D341Med (cell line): ENCODE results near the gene ENPP7.
A peak's percentile ranks its signal among the peaks of the same experiment; 100 is the strongest.

ENCODE experiments used
- DNase-seq: peaks from one replicate; pipeline ENCODE4 v3.0.0; 2012; ENCODE audit warnings: low spot score

The ENPP7 gene

DNA sequence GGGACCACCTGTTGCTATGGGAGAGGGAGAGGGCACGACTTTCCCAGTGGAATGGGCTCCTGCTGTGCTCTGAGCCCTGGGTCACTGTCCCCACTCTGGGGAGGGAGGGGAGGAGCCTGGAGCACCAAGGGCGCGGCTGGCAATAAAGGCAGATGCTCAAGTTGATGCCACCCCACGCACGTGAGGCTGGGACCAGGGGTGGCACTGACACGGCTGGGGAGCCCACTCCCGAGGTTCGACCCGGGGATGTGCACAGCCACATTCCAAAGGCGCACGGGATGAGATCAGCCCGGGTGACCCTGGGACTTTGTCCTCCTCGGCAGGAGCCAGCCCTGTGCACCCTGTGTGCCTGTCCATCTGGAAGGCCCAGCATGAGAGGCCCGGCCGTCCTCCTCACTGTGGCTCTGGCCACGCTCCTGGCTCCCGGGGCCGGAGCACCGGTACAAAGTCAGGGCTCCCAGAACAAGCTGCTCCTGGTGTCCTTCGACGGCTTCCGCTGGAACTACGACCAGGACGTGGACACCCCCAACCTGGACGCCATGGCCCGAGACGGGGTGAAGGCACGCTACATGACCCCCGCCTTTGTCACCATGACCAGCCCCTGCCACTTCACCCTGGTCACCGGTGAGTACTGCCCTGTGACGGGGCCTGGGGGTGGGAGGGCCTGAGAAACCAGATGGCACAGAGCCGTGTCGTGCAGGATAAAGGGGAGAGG, at the start of gene ENPP7:
Gene ENPP7 (plus strand): TSS at position 175 of the 715 bp plus-strand sequence. CDS start 197 bp downstream, at position 372.
- no peak for DNase-seq

DNA sequence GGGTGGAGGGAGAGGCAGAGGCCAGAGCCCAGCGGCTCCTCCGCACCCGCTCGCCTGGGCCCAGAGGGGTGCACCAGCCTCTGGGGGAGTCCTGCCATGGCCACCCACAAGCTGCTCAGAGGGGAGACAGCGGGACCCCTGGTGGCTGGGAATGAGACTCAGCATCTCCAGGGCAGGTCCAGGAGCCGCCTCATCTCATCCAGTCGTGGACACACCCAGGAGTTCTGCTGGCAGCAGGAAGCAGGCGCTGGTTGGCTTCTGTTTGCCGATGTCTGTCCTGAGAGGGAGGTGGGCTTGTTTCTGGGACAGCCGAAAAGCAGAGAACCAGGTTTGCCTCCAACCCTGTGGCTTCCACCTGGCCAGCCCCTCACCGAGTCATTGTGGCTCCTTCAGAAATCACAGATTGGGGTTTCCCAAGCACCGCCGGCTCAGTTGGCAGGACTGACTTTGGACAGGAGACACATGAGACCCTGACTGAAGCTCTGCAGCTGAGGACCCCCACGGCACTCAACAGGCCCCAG, 49.6 kb upstream of the ENPP7 start:
- DNase-seq = no peak

GRCh38 chr17:79681628-79682261, 49.0 kb upstream of the ENPP7 start:
- no peak for DNase-seq

DNA sequence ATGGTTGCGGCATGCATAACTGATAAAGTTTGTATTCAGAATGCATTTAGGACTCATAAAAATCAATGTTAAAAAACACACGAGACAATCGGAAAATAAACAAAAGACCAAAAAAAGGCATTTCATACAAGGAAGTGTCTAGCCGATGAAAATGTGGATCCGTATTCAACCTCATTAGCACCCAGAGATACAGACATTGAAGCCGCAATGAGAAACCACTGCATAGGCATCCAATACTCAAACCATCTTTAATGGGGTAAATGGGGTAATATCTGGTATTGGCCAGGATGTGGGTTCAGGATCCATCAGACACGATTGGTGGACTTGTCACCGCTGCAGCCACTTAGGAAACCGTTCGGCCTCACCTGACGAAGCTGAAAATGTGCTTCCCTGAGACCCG, 47.4 kb upstream of the ENPP7 start:
- DNase-seq = no peak

- no peak for DNase-seq
These were observed 46.4 kb upstream of the ENPP7 start for GRCh38 chr17:79684132-79684985.

DNA sequence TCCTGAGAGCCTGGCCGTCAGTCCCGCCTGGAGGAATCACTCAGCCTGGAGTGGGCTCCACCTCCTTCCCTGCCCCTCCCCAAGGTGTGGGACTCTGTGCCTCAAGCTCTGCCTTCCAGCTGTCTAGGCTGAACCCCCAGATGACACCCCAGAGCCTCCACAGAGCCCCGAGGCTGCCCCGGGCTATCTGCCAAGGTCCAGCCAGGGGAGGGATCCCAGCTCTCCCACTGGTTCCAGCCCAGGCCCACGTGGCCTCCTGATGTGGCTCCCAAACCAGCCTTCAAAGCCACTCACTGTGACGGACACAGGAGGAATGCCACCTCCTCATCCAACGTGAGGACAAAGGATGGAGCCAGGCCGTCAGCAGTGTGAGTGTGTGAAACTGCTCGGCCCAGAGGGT, 45.6 kb upstream of the ENPP7 start:
- no peak for DNase-seq

GRCh38 chr17:79686476-79686875, 44.3 kb upstream of the ENPP7 start:
- DNase-seq = no peak

GRCh38 chr17:79690466-79690865, 40.3 kb upstream of the ENPP7 start:
- no peak for DNase-seq

DNA sequence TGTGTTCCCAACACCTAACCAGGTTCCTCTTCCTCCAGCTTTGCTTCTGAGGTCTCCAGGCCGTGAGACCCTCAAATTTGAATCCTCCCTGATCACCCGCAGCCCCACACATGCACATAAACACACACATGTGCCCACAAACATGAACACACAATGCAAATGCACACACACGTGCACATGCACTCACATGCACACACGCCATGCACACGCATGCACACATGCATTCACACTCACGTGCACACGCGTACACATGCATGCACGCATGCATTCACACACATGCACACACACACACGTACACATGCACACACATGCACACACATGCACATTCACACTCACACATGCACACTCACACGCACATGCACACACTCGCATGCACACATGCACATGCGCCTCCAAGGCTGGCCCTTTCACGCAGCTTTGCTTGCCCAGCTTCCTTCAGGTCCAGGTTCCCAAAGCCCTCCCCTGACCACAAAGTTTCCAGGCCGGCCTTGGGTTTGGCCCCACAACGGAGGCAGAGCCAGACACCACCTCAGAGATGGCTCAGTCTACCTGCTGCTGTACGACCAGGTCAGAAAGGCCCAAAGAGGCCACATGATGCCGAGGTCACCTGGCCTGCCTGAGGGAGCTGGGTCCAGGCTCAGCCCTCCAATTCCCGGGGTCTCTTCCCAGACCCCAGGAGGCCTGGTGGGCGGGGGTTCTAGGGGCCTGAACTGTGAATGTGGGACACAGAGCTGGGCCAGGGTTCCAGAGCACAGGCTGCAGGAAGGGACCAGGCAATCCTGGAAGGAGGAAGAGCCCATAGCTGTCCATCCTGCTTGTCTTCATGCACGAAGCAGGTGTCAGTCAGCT, 39.5 kb upstream of the ENPP7 start:
- no peak for DNase-seq

DNA sequence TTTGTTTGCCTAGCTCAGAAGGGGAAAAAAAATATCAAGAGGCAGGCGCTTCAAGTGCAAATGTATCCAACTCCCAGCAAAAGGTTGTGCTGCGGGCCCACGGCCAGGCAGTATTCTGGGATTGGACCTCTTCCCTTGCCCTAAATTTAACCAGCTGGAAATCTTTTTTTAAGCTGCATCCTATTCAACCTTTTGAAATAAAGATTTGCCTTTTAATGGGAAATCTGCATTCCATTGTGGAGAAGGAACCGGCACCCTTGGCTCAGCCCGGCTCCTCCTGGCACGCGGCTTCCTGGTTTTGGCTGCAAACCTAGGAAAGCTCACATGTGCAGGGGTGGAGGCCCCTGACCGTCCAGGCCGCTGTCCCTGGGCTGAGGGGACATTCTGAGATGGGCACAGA, 38.8 kb upstream of the ENPP7 start:
- no peak for DNase-seq

- DNase-seq = no peak
These were observed 37.3 kb upstream of the ENPP7 start for GRCh38 chr17:79693419-79693818.

DNA sequence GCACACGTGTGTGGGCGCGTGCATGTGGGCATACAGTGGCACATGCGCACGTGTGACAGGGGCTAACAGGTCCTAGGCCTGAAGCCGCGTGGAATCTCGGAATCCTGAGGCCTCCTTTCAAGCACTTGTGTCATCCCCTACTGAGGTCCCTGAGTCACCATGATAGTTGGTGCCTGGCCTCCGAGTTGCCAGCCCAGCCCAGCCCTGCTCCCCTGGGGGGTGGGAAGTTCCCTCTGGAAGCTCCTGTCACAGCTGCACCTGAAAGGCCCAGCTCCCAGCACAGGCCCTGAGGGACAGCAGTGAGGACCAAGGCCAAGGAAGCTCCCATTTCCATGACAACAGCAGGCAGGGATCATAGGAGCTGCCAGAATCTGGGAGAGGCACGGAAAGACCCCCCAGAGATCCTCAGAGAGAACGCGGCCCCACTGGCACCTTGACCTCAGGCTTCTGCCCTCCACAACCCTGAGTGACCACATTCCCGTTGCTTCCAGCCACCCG, 35.4 kb upstream of the ENPP7 start:
- no peak for DNase-seq

- no peak for DNase-seq
These were observed 34.7 kb upstream of the ENPP7 start for GRCh38 chr17:79695797-79696609.

- DNase-seq = no peak
These were observed 34.1 kb upstream of the ENPP7 start for GRCh38 chr17:79696610-79696982.

- DNase-seq = no peak
These were observed 32.4 kb upstream of the ENPP7 start for GRCh38 chr17:79698146-79698846.

- DNase-seq = no peak
These were observed 31.2 kb upstream of the ENPP7 start for GRCh38 chr17:79699386-79700036.

DNA sequence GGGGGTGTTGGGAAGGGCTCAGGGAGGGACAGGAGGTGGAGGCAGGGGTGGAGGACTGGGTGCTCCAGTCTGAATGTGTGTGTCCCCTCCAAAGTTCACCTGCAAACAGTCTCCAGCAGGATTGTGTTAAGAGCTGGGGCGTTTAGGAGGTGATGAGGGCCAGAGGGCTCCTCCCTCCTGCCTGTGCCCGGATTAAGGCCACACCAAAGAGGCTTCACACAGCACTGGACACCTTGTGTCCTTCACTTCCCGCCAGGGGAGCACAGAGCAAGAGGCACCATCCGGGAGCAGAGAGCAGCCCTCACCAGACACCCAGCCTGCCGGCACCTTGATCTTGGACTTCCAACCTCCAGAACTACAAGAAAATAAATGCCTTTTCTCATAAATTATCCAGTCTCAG, 30.2 kb upstream of the ENPP7 start:
- DNase-seq = no peak

DNA sequence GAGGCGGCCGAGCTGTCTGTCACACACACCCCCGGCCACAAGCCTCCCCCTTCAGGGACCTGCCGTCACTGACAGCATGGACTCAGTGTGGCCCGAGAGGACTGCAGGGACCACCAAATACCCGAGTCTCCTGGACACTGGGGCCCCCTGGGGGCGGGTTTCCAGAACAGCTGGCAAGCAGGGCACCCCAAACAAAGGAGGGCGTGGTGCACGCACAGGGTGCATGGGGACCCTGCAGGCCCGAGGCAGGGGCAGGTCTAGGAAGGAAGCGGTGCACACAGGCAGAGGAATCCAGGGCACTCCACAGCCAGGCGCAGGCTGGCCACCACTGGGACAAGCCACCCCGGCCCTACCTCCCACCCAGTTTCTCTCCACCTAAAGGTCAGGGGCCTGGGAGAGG, 28.7 kb upstream of the ENPP7 start:
- peak; percentile 73 for DNase-seq

DNA sequence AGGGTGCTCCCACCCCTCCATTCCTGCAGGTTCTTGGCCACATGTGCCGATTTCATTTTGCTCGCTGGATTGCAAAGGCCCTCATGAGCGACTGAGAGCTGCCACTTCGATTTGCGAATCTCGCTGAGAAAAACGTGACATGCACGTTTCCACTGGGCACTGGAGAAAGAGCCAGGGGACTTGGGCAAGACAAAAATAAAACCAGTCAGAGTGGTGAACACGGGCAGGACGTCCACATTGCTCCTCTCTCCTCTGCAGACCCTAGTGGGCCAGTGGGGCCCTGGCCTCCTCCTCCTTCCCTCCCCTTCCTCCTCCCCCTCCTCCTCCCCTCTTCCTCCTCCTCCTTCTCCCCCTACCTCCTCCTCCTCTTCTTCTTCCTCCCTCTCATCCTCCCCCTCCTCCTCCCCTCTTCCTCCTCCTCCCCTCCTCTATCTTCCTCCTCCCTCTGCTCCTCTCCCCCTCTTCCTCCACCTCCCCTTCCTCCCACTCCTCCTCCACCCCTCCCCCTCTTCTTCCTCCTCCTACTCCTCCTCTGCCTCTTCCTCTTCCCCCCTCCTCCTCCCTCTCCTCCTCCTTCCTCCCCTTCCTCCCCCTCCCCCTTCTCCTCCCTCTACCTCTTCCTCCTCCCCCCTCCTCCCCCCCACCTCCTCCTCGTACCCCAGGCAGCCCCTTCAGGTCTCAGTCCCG, 28.1 kb upstream of the ENPP7 start:
- DNase-seq = peak; percentile 42
